ENCODE data around the gene SLC35G3. TPM values are rescaled to one million over a fixed set of nuclear protein-coding genes. Genes with fewer than 3 reads are reported as not detected.

Gene SLC35G3
- total and polyA plus RNA-seq, 2 of the 4 experiments (the other 2 are of a cell fraction) = not detected

GRCh38 chr17:35175638-35176415 is 18.4 kb downstream of the SLC35G3 start:
- H3K14ac ChIP-seq (replicated peaks; ENCODE audit: low read depth, low read length) = no peak overlapping the region
- H2BK15ac ChIP-seq (ENCODE audit: low read depth, low read length) = no peak overlapping the region
- H3K27ac ChIP-seq (ENCODE audit: insufficient read depth, low read length) = no peak overlapping the region
- no peak overlapping the region for H3K23ac ChIP-seq (ENCODE audit: low read depth, low read length)
- no peaks in the 10 kb centered on the region for H3K9me3 ChIP-seq (ENCODE audit: control insufficient read depth, insufficient read depth, low read length)
- no peak overlapping the region for H2BK20ac ChIP-seq (ENCODE audit: low read depth, low read length)
- in situ Hi-C loops (cut with MboI; ENCODE audit: low sequenced_read_pairs) = no loop called here
- no peak for TF ChIP-seq RCOR1 (IDR thresholded peaks at IDR 0.05; ENCODE audit: insufficient replicate concordance, low read length)
- TF ChIP-seq USF2 (IDR thresholded peaks at IDR 0.05; ENCODE audit: low read depth, low read length) = no peak
- no peak for TF ChIP-seq FOS (IDR thresholded peaks at IDR 0.05; ENCODE audit: low read depth, low read length)
- no peak for TF ChIP-seq RAD21 (IDR thresholded peaks at IDR 0.05; ENCODE audit: low read length)
- no peak for TF ChIP-seq MAZ (IDR thresholded peaks at IDR 0.05; ENCODE audit: borderline replicate concordance, low read depth, low read length)
- no peak for TF ChIP-seq MXI1 (IDR thresholded peaks at IDR 0.05; ENCODE audit: borderline replicate concordance, low read depth, low read length)
- TF ChIP-seq NFE2L2 (IDR thresholded peaks at IDR 0.05; ENCODE audit: low read depth, low read length) = no peak
- TF ChIP-seq, protein P1, sequence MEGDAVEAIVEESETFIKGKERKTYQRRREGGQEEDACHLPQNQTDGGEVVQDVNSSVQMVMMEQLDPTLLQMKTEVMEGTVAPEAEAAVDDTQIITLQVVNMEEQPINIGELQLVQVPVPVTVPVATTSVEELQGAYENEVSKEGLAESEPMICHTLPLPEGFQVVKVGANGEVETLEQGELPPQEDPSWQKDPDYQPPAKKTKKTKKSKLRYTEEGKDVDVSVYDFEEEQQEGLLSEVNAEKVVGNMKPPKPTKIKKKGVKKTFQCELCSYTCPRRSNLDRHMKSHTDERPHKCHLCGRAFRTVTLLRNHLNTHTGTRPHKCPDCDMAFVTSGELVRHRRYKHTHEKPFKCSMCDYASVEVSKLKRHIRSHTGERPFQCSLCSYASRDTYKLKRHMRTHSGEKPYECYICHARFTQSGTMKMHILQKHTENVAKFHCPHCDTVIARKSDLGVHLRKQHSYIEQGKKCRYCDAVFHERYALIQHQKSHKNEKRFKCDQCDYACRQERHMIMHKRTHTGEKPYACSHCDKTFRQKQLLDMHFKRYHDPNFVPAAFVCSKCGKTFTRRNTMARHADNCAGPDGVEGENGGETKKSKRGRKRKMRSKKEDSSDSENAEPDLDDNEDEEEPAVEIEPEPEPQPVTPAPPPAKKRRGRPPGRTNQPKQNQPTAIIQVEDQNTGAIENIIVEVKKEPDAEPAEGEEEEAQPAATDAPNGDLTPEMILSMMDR (conservative IDR thresholded peaks at IDR 0.05; ENCODE audit: low read depth, low read length) = no peak
- no peak for TF ChIP-seq MAFK (IDR thresholded peaks at IDR 0.05; ENCODE audit: low read depth, low read length)
- no peak for TF ChIP-seq CEBPB (IDR thresholded peaks at IDR 0.05; ENCODE audit: low read depth, low read length)
- TF ChIP-seq POLR2A (IDR thresholded peaks at IDR 0.05; ENCODE audit: low read depth, low read length) = no peak
- no peak for TF ChIP-seq CHD1 (IDR thresholded peaks at IDR 0.05; ENCODE audit: low read depth, low read length)
- TF ChIP-seq RFX5 (IDR thresholded peaks at IDR 0.05; ENCODE audit: low read depth, low read length) = no peak
- POLR2A ChIA-PET (ENCODE audit: unreplicated experiment) = no interaction called here
- H3K4ac ChIP-seq (ENCODE audit: low read depth, low read length) = no peak overlapping the region
- no peaks in the 10 kb centered on the region for H3K4me1 ChIP-seq (ENCODE audit: control insufficient read depth, insufficient read depth, low read length)
- H3K9me1 ChIP-seq (ENCODE audit: insufficient read depth, low read length) = no peaks in the 10 kb centered on the region
- no TSS peak for BruUV-seq (replicated peaks)
- no peak overlapping the region for H2AK9ac ChIP-seq (replicated peaks; ENCODE audit: low read depth, low read length, poor library complexity)
- H3K9ac ChIP-seq (ENCODE audit: low read depth, low read length) = no peak overlapping the region
- no peaks in the 10 kb centered on the region for H3K36me3 ChIP-seq (ENCODE audit: control insufficient read depth, insufficient read depth, low read length)
- dilution Hi-C loops (cut with HindIII; ENCODE audit: low sequenced_read_pairs, unreplicated experiment) = loop anchor here (25.0 kb wide), 1 partner anchor 361 kb away; the partner anchor contains the start of gene SLFN12L
- H4K91ac ChIP-seq (ENCODE audit: insufficient read depth, low read depth, low read length) = no peak overlapping the region
- H3K18ac ChIP-seq (ENCODE audit: low read depth, low read length) = no peak overlapping the region
- no peaks in the 10 kb centered on the region for H3K79me1 ChIP-seq (ENCODE audit: low read depth in 1 of 2, low read length in 2 of 2)
- H3K4me3 ChIP-seq (ENCODE audit: insufficient read depth, low read depth, low read length) = no peak overlapping the region
- 17% methylated on average over 1 of the region's 9 CpGs; no CpG with 5 or more reads in 1 of the 2 experiments for WGBS, 2 experiments (ENCODE audit: extremely low coverage in 2 of 2, insufficient read length in 1 of 2)
- no peaks in the 10 kb centered on the region for H4K20me1 ChIP-seq (ENCODE audit: insufficient read depth, low read length)
- H3K56ac ChIP-seq (ENCODE audit: extremely low read depth, insufficient read depth, low read length) = no peak overlapping the region
- no peak overlapping the region for H3K4me2 ChIP-seq (ENCODE audit: low read depth, low read length)
- no peak overlapping the region for H2BK120ac ChIP-seq (ENCODE audit: low read depth, low read length)
- no peak overlapping the region for H4K5ac ChIP-seq (ENCODE audit: low read depth, low read length)
- intact Hi-C loops (cut with micrococcal nuclease) = loop anchor here (10.0 kb wide), 1 partner anchor 259 kb away; the partner anchor contains the start of gene SLFN12
- CTCF ChIA-PET = interaction anchor here (0.6 kb wide), 1 partner anchor 12 kb away, joined by 4 read pairs; no protein-coding TSS in a partner anchor
- H2AFZ ChIP-seq (replicated peaks; ENCODE audit: low read length, poor library complexity) = no peak overlapping the region
- peaks cover 6% of the 10 kb centered on the region for H3K27me3 ChIP-seq (ENCODE audit: control insufficient read depth, insufficient read depth, low read length)
- no peak overlapping the region for H4K8ac ChIP-seq (ENCODE audit: low read depth in 2 of 2, low read length in 2 of 2)
- no peak overlapping the region for H2BK5ac ChIP-seq (ENCODE audit: low read depth, low read length, poor library complexity, severe bottlenecking)
- no peak for ATAC-seq (ENCODE audit: low read depth)
- DNase-seq = no peak
- no peak overlapping the region for H2AK5ac ChIP-seq (ENCODE audit: low read depth, low read length)
